Ovary (tissue), 9 donors: ENCODE data around the gene SPI1. TPM values are rescaled to one million over a fixed set of nuclear protein-coding genes. Genes with fewer than 3 reads are reported as not detected.

Source experiments
- DNase-seq, 5 donors: peaks; one replicate each; pipeline ENCODE4 v3.0.0-alpha.2; 2019 to 2020
- H3K27ac ChIP-seq, 2 donors: fragments of 200-600 bp; one replicate each; pipeline versions ENCODE4 v1.5.1 to v1.8.0; 2019 to 2022
- H3K27me3 ChIP-seq: fragments of 200-600 bp; one replicate; pipeline ENCODE4 v1.8.0; 2022
- H3K36me3 ChIP-seq: fragments of 200-600 bp; sonication (generic); one replicate; pipeline ENCODE4 v1.5.1; 2019
- H3K4me1 ChIP-seq: one replicate; pipeline ENCODE4 v1.8.1; 2013; ENCODE audit warnings: mild to moderate bottlenecking, moderate library complexity; ENCODE audit not compliant: insufficient read depth
- H3K4me3 ChIP-seq: fragments of 200-600 bp; sonication (generic); one replicate; pipeline ENCODE4 v1.5.1; 2017
- H3K9me3 ChIP-seq, 2 donors: fragments of 200-600 bp in 1 of 2; sonication (generic) in 1 of 2; one replicate each; pipeline versions ENCODE4 v1.5.1 to v1.8.1; 2013 to 2019; ENCODE audit warnings: mild to moderate bottlenecking in 1 of 2, moderate library complexity in 1 of 2
- CTCF ChIP-seq, 3 donors: fragments of 450-650 bp in 2 of 3; fragments of 200-600 bp in 1 of 3; IDR thresholded peaks; one replicate each; pipeline versions ENCODE4 v1.5.1 to v1.8.0; 2016 to 2022; ENCODE audit warnings: antibody characterized with exemption in 3 of 3, mild to moderate bottlenecking in 1 of 3
- EP300 ChIP-seq: sonication (generic); formaldehyde crosslinking; IDR thresholded peaks from one replicate; pipeline ENCODE4 v1.6.1; 2017; ENCODE audit warnings: antibody characterized with exemption
- POLR2A ChIP-seq: fragments of 450-650 bp; IDR thresholded peaks from one replicate; pipeline ENCODE4 v1.6.1; 2017; ENCODE audit warnings: antibody characterized with exemption, mild to moderate bottlenecking, moderate library complexity
- WGBS, 3 donors: extraction: QIAGEN DNeasy Blood & Tissue Kit in 1 of 3; methylation state at CpG; one replicate each; pipeline versions ENCODE4 v1.1.5 to v1.1.7; 2013 to 2017; 5-methylcytosine and 5-hydroxymethylcytosine counted together
- intact Hi-C, 4 donors: fragments of 100-400 bp; cut with DNase I; formaldehyde crosslinking; loops; one replicate each; pipeline versions ENCODE4 v1.11.0 to v1.15.1; 2022 to 2023
- polyA plus RNA-seq, 2 donors: library from polyadenylated mRNA; stranded (reverse); fragments of 200-250 nt in 1 of 2; fragments of 350-450 nt in 1 of 2; fragmentation: Illumina TruSeq in 1 of 2; extraction: RNeasy Lipid Tissue Mini Kit (QIAGEN cat#74804) in 1 of 2; gene quantifications; one replicate each; pipeline ENCODE4 v1.2.3, GENCODE V29; 2013 to 2014
- total RNA-seq, 7 donors: library from RNA; depleted of rRNA in 2 of 7; stranded (reverse); fragments of >200 nt in 2 of 7; fragmentation: NEBNext Ultra II Directional in 3 of 7; extraction: Animal tissue kit (Norgen Biotek cat#: 25700) in 3 of 7; gene quantifications; one replicate each; pipeline versions ENCODE4 v1.1.0 to v1.2.4, GENCODE V29; 2016 to 2023
- donor health status: DM: no; HTN: no; CAD: no; lungs with moderate emphysema.
- donor health status: DM: no; HTN: no; CAD: no.
- donor health status: Bipolar disorder and iron deficiency.
- donor health status: DM: yes; HTN: yes; CAD: no.
- donor health status: DM: no; HTN: no; CAD: no.
- donor health status: DM: yes; HTN: yes; CAD: no.

The SPI1 gene
- total and polyA plus RNA-seq, 9 donors: 3.9 to 21.5 (median 6.8) TPM

- Histone ChIP-seq H3K4me1 (peaks cover 2% of the 10 kb centered on the region), H3K36me3 (no peaks in the 10 kb centered on the region), H3K9me3 (no peaks in the 10 kb centered on the region), H3K27me3 (no peaks in the 10 kb centered on the region), H3K4me3 (no peak overlapping the region), H3K27ac (no peak overlapping the region)
- peak in 1 of 5 donors; percentile 22 for DNase-seq
- no peak for TF ChIP-seq POLR2A
- TF ChIP-seq EP300: no peak
- TF ChIP-seq CTCF (IDR thresholded peaks at IDR 0.05): no peak
- WGBS, 3 donors: 81 to 92% (median 83%) methylated on average over 9 of the region's 9 CpGs
- intact Hi-C loops: loop anchor here in 3 of 4 donors (5.0 to 10.0 kb wide), 7 partner anchors 92 to 472 kb away; partner anchors contain the start of genes ARFGAP2 (in 2 of the 3) and NR1H3 (in 1 of the 3)
Measured at GRCh38 chr11:47356129-47356997, 22.0 kb downstream of the SPI1 start.

GRCh38 chr11:47355283-47356128 is 22.8 kb downstream of the SPI1 start:
- peak overlapping the region in 1 of 2 donors; percentile 72 for H3K27ac ChIP-seq
- intact Hi-C loops: loop anchor here in 3 of 4 donors (5.0 to 10.0 kb wide), 7 partner anchors 91 to 471 kb away; partner anchors contain the start of genes ARFGAP2 (in 2 of the 3) and NR1H3 (in 1 of the 3)
- WGBS, 3 donors: 11 to 18% (median 14%) methylated on average over 35 to 47 of the region's 47 CpGs

GRCh38 chr11:47354913-47355282 is 23.4 kb downstream of the SPI1 start:
- Histone ChIP-seq H3K9me3 (no peaks in the 10 kb centered on the region), H3K27ac (peak overlapping the region in 1 of 2 donors; percentile 72), H3K36me3 (no peaks in the 10 kb centered on the region), H3K4me3 (peak overlapping the region; percentile 49), H3K4me1 (peaks cover 2% of the 10 kb centered on the region), H3K27me3 (no peaks in the 10 kb centered on the region)
- intact Hi-C loops: loop anchor here (5.0 to 10.0 kb wide), 9 partner anchors 90 to 470 kb away; partner anchors contain the start of genes ARFGAP2 (in 2 of the 4) and NR1H3 (in 1 of the 4)
- DNase-seq: no peak
- 3 to 8% (median 4%) methylated on average over 16 to 32 of the region's 32 CpGs for WGBS, 3 donors
- no peak for TF ChIP-seq EP300
- no peak for TF ChIP-seq POLR2A

More at GRCh38 chr11:47355283-47356128, 22.8 kb downstream of the SPI1 start:
- Histone ChIP-seq H3K4me3 (peak overlapping the region; percentile 49), H3K9me3 (no peaks in the 10 kb centered on the region), H3K36me3 (no peaks in the 10 kb centered on the region), H3K4me1 (peaks cover 2% of the 10 kb centered on the region), H3K27me3 (no peaks in the 10 kb centered on the region)
- TF ChIP-seq CTCF (IDR thresholded peaks at IDR 0.05) (peak; percentile 87 to 96 (median 93)), EP300 (no peak), POLR2A (no peak)
- DNase-seq: peak; percentile 91 to 97 (median 94)

- intact Hi-C loops: loop anchor here (5.0 to 10.0 kb wide), 8 partner anchors 89 to 469 kb away; partner anchors contain the start of genes ARFGAP2 (in 1 of the 4) and NR1H3 (in 1 of the 4)
- TF ChIP-seq POLR2A: no peak
- TF ChIP-seq EP300: no peak
- no peak for TF ChIP-seq CTCF (IDR thresholded peaks at IDR 0.05)
- 84 to 89% (median 85%) methylated on average over 15 of the region's 15 CpGs for WGBS, 3 donors
Measured at GRCh38 chr11:47353978-47354774, 24.2 kb downstream of the SPI1 start.

More at GRCh38 chr11:47353978-47354774, 24.2 kb downstream of the SPI1 start:
- H3K4me1 ChIP-seq: peaks cover 2% of the 10 kb centered on the region
- DNase-seq: no peak
- H3K27ac ChIP-seq: no peak overlapping the region
- no peaks in the 10 kb centered on the region for H3K36me3 ChIP-seq
- no peaks in the 10 kb centered on the region for H3K27me3 ChIP-seq
- H3K4me3 ChIP-seq: no peak overlapping the region
- no peaks in the 10 kb centered on the region for H3K9me3 ChIP-seq
